H1 (cell line): ENCODE measurements around the gene SNX27. TPM values are rescaled to one million over a fixed set of nuclear protein-coding genes. Genes with fewer than 3 reads are reported as not detected.

ENCODE experiments used
- BACH1 ChIP-seq: IDR thresholded peaks from 2 replicates; pipeline ENCODE4 v1.6.1; 2012; ENCODE audit warnings: low read length, improper control_type of control experiment
- CHD1 ChIP-seq: IDR thresholded peaks from 2 replicates; pipeline ENCODE4 v1.6.1; 2012; ENCODE audit warnings: low read depth, low read length, improper control_type of control experiment
- KDM1A ChIP-seq: fragments of 200-600, 300-600 bp; sonication (generic); IDR thresholded peaks from 2 replicates; pipeline ENCODE4 v1.7.1; 2016; ENCODE audit warnings: mild to moderate bottlenecking, low read length, borderline replicate concordance
- NRF1 ChIP-seq: IDR thresholded peaks from 2 replicates; pipeline ENCODE4 v1.6.1; 2011; ENCODE audit warnings: mild to moderate bottlenecking, low read depth, low read length, improper control_type of control experiment
- RNF2 ChIP-seq: fragments of 200-900, 300-1000 bp; sonication (generic); IDR thresholded peaks from 2 replicates; pipeline ENCODE4 v1.7.1; 2016; ENCODE audit warnings: borderline replicate concordance, low read depth, mild to moderate bottlenecking, antibody characterized with exemption, low read length; ENCODE audit not compliant: poor library complexity, severe bottlenecking; ENCODE audit errors: missing control alignments
- SAP30 ChIP-seq: fragments of 300-600 bp; sonication (generic); IDR thresholded peaks from 2 replicates; pipeline ENCODE4 v1.7.1; 2012; ENCODE audit warnings: low read length, moderate library complexity, mild to moderate bottlenecking, inconsistent platforms; ENCODE audit not compliant: insufficient read depth, insufficient replicate concordance
- polyA plus RNA-seq, 7 experiments: library from polyadenylated mRNA; depleted of rRNA in 3 of 7; stranded (reverse) in 5 of 7; unstranded in 2 of 7; fragments of >200 nt in 5 of 7; fragments of 200-250 nt in 2 of 7; gene quantifications; 1 replicate in 5 of 7; 2 replicates in 1 of 7; 4 replicates in 1 of 7; pipeline versions ENCODE4 v1.2.1 to v1.2.3, GENCODE V29; 2011 to 2013; ENCODE audit warnings: missing spikeins in 2 of 7, mixed read lengths in 2 of 7
- total RNA-seq: library from RNA; stranded (reverse); fragmentation: NEBNext Ultra II Directional; extraction: Animal tissue kit (Norgen Biotek cat#: 25700); gene quantifications from 2 replicates; pipeline ENCODE4 v1.2.1, GENCODE V29; 2021

The SNX27 gene
- total and polyA plus RNA-seq, 2 of the 8 experiments (the other 6 are each of a cell fraction or from before 2014, with no cell fraction given), result 23.4 to 65.4 TPM

DNA sequence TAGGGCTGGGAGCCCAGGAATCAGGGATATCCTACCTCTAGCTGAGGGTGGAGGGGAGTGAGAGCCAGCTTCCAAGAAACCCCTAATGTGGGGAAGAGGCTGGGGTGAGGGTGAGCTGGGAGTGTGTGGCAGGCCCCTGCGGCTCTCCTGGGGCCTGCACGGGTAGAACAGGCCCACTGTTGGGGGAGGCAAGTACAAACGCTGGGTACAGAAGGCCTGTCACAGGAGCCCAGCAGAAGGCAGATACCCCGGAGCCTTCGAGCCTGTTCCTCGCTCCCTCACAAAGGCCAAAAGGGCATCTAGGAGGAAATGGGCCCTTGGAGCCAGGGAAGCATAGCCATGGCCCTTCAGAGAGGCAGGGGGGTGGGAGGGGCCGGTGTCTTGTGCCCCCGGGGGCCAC is 91.1 kb downstream of the SNX27 start (continued):
- TF ChIP-seq KDM1A, result no peak
- TF ChIP-seq SAP30, result no peak
- no peak for TF ChIP-seq RNF2
- no peak for TF ChIP-seq CHD1
- TF ChIP-seq BACH1, result no peak
- TF ChIP-seq NRF1, result no peak
